Bronchial epithelial cell (primary cell): ENCODE measurements around the gene TMEM222. TPM values are rescaled to one million over a fixed set of nuclear protein-coding genes. Genes with fewer than 3 reads are reported as not detected.
"Not testable (repeated sequence)": the region's sequence is repeated elsewhere in the genome, so short reads cannot be mapped to it uniquely, and the experiment has no call there.

ENCODE experiments used
- DNase-seq: peaks from one replicate; pipeline ENCODE4 v3.0.0-alpha.2; 2010; ENCODE audit warnings: low read depth
- FAIRE-seq: peaks from 2 replicates; lab custom pipeline; 2011; peaks lifted over from hg19 to GRCh38; lab: Jason Lieb, UNC
- H3K27me3 ChIP-seq: 2 replicates; pipeline ENCODE4 v1.5.1; 2011; ENCODE audit warnings: low read length; ENCODE audit not compliant: control insufficient read depth, insufficient read depth
- H3K36me3 ChIP-seq: 2 replicates; pipeline ENCODE4 v1.5.1; 2011; ENCODE audit warnings: low read length; ENCODE audit not compliant: control insufficient read depth, insufficient read depth
- H3K4me3 ChIP-seq: 2 replicates; pipeline ENCODE4 v1.5.1; 2011; ENCODE audit warnings: mild to moderate bottlenecking, low read depth, low read length, control low read depth
- CTCF ChIP-seq: IDR thresholded peaks from 2 replicates; pipeline ENCODE4 v1.5.1; 2011; ENCODE audit warnings: mild to moderate bottlenecking, moderate library complexity, low read length, control low read depth, inconsistent platforms; ENCODE audit not compliant: insufficient read depth, severe bottlenecking
- total RNA-seq: library from RNA; depleted of rRNA; stranded (reverse); fragments of >200 nt; gene quantifications from 2 replicates; pipeline ENCODE4 v1.2.1, GENCODE V29; 2014

TMEM222 gene
- total RNA-seq = 16.5 and 17.1 TPM in 2 replicates

- TF ChIP-seq CTCF = peak; percentile 5
- no peak for FAIRE-seq
- peak; percentile 83 for DNase-seq
- Histone ChIP-seq H3K36me3 (peaks cover 5% of the 10 kb centered on the region), H3K27me3 (no peaks in the 10 kb centered on the region), H3K4me3 (peak within 1 kb of the TSS; percentile 92)
These were observed at the start of gene TMEM222 for GRCh38 chr1:27321813-27322568. Gene TMEM222 (plus strand): TSS chr1:27322163. CDS start chr1:27322198, 35 bp downstream.

- DNase-seq = no peak
- H3K27me3 ChIP-seq = no peaks in the 10 kb centered on the region
These were observed 47.8 kb upstream of the TMEM222 start for GRCh38 chr1:27274204-27274603.

GRCh38 chr1:27275696-27276095 is 46.3 kb upstream of the TMEM222 start:
- Histone ChIP-seq H3K4me3 (no peak overlapping the region), H3K36me3 (no peaks in the 10 kb centered on the region), H3K27me3 (no peaks in the 10 kb centered on the region)
- no peak for DNase-seq
- no peak for FAIRE-seq
- TF ChIP-seq CTCF = no peak

More at GRCh38 chr1:27274204-27274603, 47.8 kb upstream of the TMEM222 start:
- no peak overlapping the region for H3K4me3 ChIP-seq
- H3K36me3 ChIP-seq = no peaks in the 10 kb centered on the region
- TF ChIP-seq CTCF = no peak
- no peak for FAIRE-seq

- peak; percentile 64 for DNase-seq
- peak; percentile 58 for TF ChIP-seq CTCF
- no peak for FAIRE-seq
- no peaks in the 10 kb centered on the region for H3K27me3 ChIP-seq
- no peak overlapping the region for H3K4me3 ChIP-seq
- peaks cover 2% of the 10 kb centered on the region for H3K36me3 ChIP-seq
These were observed 37.3 kb upstream of the TMEM222 start for GRCh38 chr1:27284425-27285273.

GRCh38 chr1:27285274-27285660 is 36.7 kb upstream of the TMEM222 start:
- Histone ChIP-seq H3K36me3 (peaks cover 2% of the 10 kb centered on the region), H3K27me3 (no peaks in the 10 kb centered on the region), H3K4me3 (no peak overlapping the region)
- DNase-seq (no peak), FAIRE-seq (no peak)
- TF ChIP-seq CTCF = no peak

GRCh38 chr1:27285821-27286220 is 36.1 kb upstream of the TMEM222 start:
- not testable (repeated sequence) for H3K36me3 ChIP-seq, DNase-seq, H3K27me3 ChIP-seq, FAIRE-seq, H3K4me3 ChIP-seq

- not testable (repeated sequence) for H3K36me3 ChIP-seq, H3K27me3 ChIP-seq, FAIRE-seq, H3K4me3 ChIP-seq, DNase-seq
These were observed 32.8 kb upstream of the TMEM222 start for GRCh38 chr1:27289125-27289524.
